Fibroblast of skin of right biceps (primary cell): ENCODE data around the gene PLSCR2.
"Not testable (repeated sequence)": the region's sequence is repeated elsewhere in the genome, so short reads cannot be mapped to it uniquely, and the experiment has no call there.

Source experiments
- DNase-seq: peaks from one replicate; pipeline ENCODE4 v3.0.0-alpha.2; 2013

PLSCR2 gene

DNA sequence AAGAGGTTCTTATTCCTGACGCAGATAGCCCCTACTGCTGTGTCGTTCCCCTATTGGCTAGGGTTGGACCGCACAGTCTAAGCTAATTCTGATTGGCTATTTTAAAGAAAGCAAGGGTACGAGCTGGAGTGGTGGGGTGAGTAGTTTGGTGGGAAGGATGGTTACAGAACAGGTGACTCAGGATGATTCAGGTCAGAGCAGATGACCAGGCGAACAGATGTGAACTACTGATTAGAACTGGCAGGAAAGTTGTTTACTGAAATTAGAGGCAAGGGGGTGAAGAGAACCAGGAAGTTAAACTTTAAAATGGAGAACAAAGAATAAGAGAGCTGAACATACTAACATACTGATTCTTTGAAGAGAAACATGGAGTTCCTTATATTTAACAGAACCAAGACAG is 56.6 kb downstream of the PLSCR2 start:
- not testable (repeated sequence) for DNase-seq

GRCh38 chr3:146407956-146408355 is 61.4 kb downstream of the PLSCR2 start:
- DNase-seq, result no peak

DNA sequence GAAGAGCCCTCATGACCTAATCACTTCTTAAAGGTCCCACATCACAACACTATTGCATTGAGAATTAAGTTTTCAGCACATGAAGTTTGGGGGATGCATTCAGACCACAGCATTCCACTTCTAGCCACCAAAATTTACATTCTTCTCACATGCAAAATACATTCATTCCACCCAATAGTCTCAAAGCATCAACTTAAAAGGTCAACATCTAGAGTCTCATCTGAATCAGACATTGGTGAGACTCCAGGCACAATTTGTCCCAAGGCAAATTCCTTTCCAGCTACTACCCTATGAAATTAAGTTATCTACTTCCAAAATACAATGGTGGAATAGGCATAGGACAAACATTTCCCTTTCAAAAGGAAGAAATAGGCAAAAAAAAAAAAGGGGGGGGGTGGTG is 64.9 kb downstream of the PLSCR2 start:
- peak; percentile 68 for DNase-seq

GRCh38 chr3:146403792-146404191 is 65.6 kb downstream of the PLSCR2 start:
- no peak for DNase-seq

DNA sequence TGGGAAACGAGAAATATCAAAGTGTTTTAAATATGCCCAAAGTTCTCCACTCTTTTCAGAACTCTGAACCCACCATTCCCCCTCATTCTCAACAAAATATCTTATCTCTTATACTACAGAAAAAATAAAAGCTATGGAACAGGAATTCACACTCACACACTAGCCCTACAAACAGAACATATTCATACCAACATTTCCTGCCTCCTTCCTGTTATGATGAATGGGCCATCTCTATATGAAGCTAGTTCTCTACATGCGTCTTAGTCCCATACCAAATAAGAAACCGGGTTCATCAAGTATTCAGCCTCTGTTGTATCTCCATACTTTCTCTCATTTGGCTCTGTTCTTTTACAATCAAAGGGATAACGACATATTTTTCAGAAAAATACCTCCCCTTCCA is 72.6 kb downstream of the PLSCR2 start:
- no peak for DNase-seq

DNA sequence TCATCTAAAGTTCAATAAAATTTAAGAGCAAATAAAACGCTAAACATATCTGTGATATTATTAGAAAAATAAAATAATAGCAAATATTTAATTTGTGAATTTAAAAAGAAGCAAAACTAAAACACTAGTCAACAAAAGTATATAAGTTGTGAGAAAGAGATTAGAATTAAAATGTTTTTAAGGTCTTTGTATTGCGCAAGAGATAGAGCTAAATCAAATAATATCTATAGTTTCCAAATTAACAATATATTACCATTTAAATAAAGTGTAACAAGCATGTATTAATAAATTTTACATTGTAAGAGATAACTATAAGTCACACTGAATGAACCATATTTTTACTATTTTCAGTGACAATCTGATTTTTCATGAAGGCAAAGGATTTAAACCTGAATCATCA is 74.2 kb downstream of the PLSCR2 start:
- no peak for DNase-seq

- peak; percentile 81 for DNase-seq
These were observed 78.4 kb downstream of the PLSCR2 start for GRCh38 chr3:146390957-146391356.

DNA sequence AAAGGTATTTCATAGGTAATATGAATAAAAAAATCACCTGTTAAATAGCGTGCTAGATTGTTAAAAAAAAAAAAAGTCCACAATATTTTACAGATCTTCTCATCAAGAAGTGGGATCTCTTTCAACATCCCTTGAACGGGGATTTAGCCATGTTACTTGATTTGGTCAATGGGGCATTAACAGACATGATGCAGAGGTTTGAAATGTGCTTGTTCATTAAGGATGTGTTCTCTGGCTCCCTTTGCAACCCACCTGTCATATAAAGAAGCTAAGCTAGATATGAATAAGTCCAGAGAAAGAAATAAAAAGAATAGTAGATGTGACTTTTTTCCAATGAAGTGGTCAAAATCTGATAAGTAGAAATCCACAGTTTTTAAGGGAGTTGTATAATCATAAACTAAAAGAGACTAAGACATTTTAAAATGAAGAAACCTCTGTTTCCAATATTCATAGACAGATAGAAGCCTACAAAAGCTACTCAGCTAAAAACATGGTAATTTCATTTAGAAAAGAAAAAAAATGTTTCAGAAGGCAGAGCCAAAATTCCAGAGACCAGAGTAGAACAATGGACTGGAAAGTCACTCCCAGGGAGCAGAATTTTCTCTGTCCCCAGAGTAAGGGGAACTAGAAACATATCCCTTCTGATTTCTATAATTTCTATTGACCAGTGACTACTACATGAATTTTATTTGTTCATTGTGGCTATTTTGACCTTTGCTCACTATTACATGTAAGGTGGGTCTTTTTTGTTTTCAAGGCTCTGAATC is 79.2 kb downstream of the PLSCR2 start:
- DNase-seq, result no peak

DNA sequence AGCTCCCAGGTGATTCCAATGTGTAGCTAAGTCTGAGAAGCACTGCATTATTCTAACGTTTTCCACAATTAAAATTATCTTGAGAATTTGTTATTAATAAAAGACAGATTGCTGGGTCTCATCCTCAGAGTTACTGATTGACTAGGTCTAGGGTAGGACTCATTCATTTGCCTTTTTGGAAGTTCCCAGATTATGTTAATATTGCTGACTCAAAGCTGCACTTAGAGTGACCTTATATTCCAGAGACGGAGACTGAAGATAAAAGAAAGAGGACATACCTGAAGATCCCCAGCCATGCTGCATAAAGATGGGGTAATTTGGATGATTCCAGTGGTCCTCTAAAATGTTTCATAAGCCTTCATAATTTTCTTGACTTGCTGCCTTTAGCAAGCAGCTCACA is 81.8 kb downstream of the PLSCR2 start:
- no peak for DNase-seq

DNA sequence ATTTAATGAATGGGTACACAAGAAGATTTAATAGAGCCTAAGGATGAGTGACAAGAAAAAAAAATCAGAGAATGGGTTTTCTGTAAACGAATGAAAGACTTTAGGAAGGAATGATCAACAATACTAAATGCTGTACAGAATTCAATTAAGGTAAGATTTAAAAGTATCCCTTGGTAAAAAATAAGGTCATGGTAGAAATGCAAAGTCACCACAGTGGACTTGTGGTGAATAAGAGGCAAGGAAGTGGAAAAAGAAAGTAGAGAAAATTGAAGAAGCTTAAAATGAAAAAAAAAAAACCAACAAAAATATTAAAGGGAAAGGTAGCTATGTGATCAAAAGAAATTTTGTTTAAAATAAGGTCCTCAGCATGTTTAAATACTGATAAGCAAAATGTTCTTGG is 82.4 kb downstream of the PLSCR2 start:
- DNase-seq, result no peak

DNA sequence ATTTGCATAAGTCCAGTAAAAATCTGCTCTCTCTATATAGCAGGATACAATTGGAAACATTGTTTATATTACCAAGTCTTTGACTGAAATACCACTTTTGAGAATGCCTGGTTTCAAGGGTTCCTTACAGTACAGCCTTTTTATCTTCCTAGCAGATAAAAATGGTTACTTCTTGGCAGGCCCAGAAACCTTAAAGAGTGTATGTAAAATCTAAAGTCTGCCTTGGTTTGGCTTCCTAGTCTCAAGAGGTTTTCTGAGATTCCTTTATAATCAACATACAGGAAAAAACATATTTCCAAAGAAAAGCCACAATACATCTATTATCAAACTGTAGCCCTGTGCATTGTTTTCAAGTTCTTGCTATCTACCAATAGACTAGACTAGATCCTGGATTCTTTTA is 84.6 kb downstream of the PLSCR2 start:
- DNase-seq, result no peak
